IPS-18a (cell line): ENCODE data around the gene CBX5.
A peak's percentile ranks its signal among the peaks of the same experiment; 100 is the strongest.
"Not testable (repeated sequence)": the region's sequence is repeated elsewhere in the genome, so short reads cannot be mapped to it uniquely, and the experiment has no call there.

Source experiments
- H3K27ac ChIP-seq: one replicate; pipeline ENCODE4 v1.5.1; 2013; ENCODE audit warnings: low read length
- H3K27me3 ChIP-seq: one replicate; pipeline ENCODE4 v1.6.1; 2013; ENCODE audit warnings: mild to moderate bottlenecking, low read length; ENCODE audit not compliant: control insufficient read depth, insufficient read depth
- H3K36me3 ChIP-seq: one replicate; pipeline ENCODE4 v1.6.1; 2013; ENCODE audit warnings: low read depth, low read length; ENCODE audit not compliant: control insufficient read depth
- H3K4me1 ChIP-seq: one replicate; pipeline ENCODE4 v1.6.1; 2013; ENCODE audit warnings: low read depth, low read length; ENCODE audit not compliant: control insufficient read depth
- H3K4me3 ChIP-seq: one replicate; pipeline ENCODE4 v1.5.1; 2013; ENCODE audit warnings: low read length
- H3K9ac ChIP-seq: one replicate; pipeline ENCODE4 v1.6.1; 2013; ENCODE audit warnings: mild to moderate bottlenecking, low read length, moderate library complexity
- H3K9me3 ChIP-seq: one replicate; pipeline ENCODE4 v1.6.1; 2013; ENCODE audit warnings: low read depth, low read length; ENCODE audit not compliant: control insufficient read depth

Gene CBX5

DNA sequence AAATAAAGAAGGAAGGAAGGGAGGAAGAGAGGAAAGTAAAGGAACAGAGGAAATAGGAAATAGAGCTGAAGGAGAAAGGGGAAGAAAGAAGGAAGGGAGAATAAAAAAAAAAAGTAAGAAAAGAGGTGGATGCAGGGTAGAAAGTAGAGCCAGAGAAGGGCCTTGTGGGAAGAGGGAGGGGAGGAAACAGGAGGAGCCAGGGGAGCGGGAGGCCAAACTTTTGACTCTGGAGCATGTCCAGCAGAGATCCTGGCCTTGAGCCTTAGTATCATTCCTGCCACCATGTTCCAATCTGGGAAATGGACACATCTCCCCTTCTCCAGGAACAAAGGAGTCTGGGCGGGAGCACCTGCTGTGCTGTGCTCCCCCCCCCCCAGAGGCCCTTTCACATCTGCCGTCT is 80.0 kb downstream of the CBX5 start:
- Histone ChIP-seq H3K27me3 (peaks cover 82% of the 10 kb centered on the region), H3K27ac (no peak overlapping the region), H3K4me3 (no peak overlapping the region), H3K9me3 (no peaks in the 10 kb centered on the region), H3K4me1 (no peaks in the 10 kb centered on the region), H3K9ac (no peak overlapping the region), H3K36me3 (no peaks in the 10 kb centered on the region)

DNA sequence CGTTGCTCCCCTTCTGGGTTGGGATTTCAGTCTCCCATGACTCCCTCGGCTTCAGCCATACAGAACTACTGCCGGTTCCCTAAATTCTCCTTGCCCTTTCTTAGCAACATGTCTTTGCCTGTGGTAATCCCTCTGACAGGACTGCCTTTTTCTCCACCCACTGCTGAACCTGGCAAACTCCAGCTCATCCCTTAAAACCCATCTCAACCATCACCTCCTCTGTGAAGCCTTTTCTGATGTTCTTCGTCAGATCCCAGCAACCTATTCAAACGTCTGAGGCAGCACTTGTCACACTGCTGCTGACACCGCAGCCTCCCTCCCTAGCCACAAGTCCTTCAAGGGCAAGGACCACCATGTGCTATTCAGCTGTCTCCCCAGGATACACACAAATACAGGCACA is 80.9 kb downstream of the CBX5 start:
- no peak overlapping the region for H3K9ac ChIP-seq
- no peaks in the 10 kb centered on the region for H3K36me3 ChIP-seq
- H3K27me3 ChIP-seq: peaks cover 82% of the 10 kb centered on the region
- no peaks in the 10 kb centered on the region for H3K9me3 ChIP-seq
- H3K4me3 ChIP-seq: no peak overlapping the region
- no peak overlapping the region for H3K27ac ChIP-seq
- no peaks in the 10 kb centered on the region for H3K4me1 ChIP-seq

DNA sequence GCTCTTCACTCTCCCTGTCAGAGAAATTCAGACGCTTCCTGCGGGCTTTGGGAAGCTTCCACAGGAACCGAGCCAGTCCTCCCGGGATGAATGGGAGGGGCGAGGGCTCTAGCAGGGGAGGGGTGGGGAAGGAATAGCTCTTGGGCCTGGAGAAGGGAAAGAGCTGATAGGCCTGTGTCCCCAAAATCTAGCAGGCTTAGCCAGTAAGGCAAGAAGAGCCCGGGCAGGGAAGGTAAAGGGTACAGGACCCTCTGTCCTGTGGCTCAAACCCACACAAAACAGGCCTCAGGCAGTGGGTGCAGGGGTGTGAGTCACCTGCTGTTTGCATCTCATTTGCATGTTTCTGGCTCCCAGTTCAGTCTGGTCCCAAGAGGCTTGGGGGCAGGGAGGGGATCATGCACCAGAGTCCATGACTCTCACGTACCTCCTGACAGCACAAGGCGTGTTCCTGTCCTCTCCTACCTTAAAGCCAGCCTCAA is 82.5 kb downstream of the CBX5 start:
- Histone ChIP-seq H3K4me3 (no peak overlapping the region), H3K36me3 (no peaks in the 10 kb centered on the region), H3K27ac (no peak overlapping the region), H3K9ac (no peak overlapping the region), H3K9me3 (no peaks in the 10 kb centered on the region), H3K27me3 (peaks cover 87% of the 10 kb centered on the region), H3K4me1 (no peaks in the 10 kb centered on the region)

DNA sequence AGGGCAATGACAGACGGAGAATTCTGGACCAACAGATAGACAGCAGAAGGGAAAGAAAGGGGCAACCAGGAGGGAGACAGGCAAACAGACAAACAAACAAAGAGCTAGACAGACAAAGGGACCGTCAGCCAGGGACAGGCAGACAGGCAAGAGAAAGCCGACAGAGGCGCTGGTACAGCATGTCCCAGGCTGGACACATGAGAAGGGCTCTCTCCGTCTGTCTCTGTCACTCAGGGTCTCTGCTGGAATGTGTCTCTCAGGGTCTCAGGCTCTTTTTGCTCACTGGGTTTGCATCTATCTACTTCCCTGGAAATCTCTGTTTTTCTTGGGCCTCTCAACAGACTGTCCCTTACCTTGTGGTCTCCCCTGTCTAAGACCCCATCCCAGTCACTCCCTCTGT is 82.9 kb downstream of the CBX5 start:
- Histone ChIP-seq H3K9ac (no peak overlapping the region), H3K27me3 (peaks cover 87% of the 10 kb centered on the region), H3K27ac (no peak overlapping the region), H3K36me3 (no peaks in the 10 kb centered on the region), H3K4me1 (no peaks in the 10 kb centered on the region), H3K4me3 (no peak overlapping the region), H3K9me3 (no peaks in the 10 kb centered on the region)

DNA sequence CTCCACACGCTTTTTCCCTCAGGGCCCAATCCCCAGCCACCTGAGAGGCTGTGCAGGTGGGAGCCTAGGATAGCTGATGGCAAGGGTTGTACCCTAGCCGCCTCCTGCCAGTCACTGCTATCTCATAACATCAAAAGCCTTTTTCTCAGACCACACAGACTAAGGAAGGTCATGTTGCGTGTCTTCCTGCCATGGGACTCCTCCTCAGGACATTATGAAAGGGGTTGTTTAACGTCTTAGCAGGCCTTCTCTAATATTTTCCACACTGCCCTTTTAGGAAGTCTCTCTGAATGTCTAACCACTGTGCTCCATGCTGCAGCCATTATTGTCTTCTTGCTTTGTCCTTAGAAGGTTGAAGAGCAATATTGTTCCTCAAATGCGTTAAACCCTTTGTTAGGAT is 83.5 kb downstream of the CBX5 start:
- H3K4me3 ChIP-seq: no peak overlapping the region
- H3K9ac ChIP-seq: no peak overlapping the region
- peaks cover 87% of the 10 kb centered on the region for H3K27me3 ChIP-seq
- H3K4me1 ChIP-seq: no peaks in the 10 kb centered on the region
- no peaks in the 10 kb centered on the region for H3K9me3 ChIP-seq
- no peaks in the 10 kb centered on the region for H3K36me3 ChIP-seq
- no peak overlapping the region for H3K27ac ChIP-seq

DNA sequence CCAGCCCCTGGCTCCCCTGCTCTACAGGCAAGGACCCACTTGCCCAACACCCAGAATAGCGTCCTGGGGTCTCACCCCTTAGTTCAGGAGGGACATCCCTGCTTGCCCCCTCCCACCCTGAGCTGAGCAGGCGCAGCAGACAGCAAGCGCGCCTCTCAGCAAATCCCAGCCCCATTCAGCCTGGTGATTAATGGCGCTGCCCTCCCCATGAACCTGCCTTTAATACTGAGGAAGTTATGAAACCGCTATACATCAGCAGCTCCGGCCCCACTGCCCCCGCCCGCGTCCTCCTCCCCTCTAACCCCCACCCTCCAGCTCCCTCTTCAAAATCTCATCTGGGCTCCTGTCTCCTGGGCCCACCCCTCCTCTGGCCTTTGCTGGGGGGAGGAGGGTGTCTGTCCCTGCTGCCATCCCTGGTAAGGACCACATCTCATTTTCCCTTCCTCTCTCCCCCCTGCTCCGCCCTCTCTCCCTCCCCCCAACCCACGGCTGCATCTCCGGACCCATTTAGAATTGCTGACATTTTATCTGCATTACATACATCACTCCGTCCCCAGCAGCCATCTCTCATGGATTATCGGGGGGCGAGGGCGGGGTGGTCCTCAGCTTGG is 84.1 kb downstream of the CBX5 start:
- no peak overlapping the region for H3K27ac ChIP-seq
- no peak overlapping the region for H3K9ac ChIP-seq
- no peaks in the 10 kb centered on the region for H3K4me1 ChIP-seq
- H3K9me3 ChIP-seq: no peaks in the 10 kb centered on the region
- H3K4me3 ChIP-seq: no peak overlapping the region
- no peaks in the 10 kb centered on the region for H3K36me3 ChIP-seq
- H3K27me3 ChIP-seq: peaks cover 89% of the 10 kb centered on the region

DNA sequence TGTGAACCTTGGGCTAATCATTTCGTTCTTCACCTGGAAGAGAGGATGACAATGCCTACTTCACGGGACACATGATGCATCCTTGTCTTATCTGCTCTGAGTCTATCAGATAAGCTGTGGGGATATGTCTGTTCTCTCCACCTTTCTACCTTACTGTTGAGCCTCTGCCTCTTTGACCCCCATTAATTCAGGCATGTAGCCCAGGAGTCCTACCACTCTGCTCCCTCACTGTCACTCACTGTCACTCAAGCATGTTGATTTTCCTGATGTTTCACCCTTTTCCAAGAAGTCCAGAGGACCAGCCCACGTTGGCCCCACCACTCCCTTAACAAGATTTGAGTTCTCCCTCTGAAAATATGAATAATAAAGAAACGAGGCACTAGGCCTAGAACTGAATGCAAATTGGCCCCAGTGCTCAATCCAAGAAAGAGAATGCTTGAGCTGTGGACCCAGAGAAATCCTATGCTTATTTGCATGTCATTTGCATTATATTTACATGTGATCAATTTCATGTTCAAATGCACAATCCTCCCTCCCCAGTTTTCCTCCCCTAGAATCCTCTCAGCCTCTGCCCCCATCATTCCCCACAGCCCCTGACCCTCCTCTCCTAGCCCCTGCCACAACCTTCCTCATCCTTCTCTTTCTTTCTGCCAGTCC is 84.7 kb downstream of the CBX5 start:
- Histone ChIP-seq H3K9ac (no peak overlapping the region), H3K4me3 (no peak overlapping the region), H3K4me1 (no peaks in the 10 kb centered on the region), H3K9me3 (no peaks in the 10 kb centered on the region), H3K27me3 (peaks cover 89% of the 10 kb centered on the region), H3K27ac (no peak overlapping the region), H3K36me3 (no peaks in the 10 kb centered on the region)

DNA sequence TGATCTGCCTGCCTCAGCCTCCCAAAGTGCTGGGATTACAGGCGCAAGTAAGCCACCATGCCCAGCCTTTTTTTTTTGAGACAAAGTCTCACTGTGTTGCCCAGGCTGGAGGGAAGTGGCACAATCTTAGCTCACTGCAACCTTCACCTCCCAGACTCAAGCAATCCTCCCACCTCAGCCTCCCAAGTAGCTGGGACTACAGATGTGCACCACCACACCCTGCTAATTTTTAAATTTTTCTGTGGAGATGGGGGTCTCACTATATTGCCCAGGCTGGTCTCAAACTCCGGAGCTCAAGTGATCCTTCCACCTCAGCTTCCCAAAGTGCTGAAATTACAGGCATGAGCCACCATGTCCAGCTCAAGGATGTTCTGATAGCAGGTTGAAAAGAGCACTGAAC is 85.3 kb downstream of the CBX5 start:
- H3K4me1 ChIP-seq, H3K27ac ChIP-seq, H3K9ac ChIP-seq, H3K9me3 ChIP-seq, H3K4me3 ChIP-seq, H3K36me3 ChIP-seq: not testable (repeated sequence)
- H3K27me3 ChIP-seq: peaks cover 89% of the 10 kb centered on the region

DNA sequence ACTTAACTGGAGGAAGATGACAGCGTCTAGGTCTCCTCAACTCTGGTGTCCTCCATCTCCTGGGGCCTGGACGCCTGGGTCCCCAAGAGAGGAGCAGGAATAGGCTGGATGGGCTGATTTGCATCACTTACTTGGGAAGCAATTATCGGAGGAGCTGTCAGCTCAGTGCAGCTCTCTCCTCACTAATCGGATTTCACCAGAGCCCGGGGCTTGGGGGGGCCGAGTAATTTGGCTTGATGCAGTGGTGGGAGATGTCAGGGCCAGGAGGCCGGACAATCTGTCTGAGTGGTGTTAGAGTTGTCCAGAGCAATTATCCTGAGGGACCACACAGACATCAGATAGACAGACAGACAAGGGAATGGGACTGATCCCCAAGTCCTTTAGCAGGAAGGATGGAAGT is 86.5 kb downstream of the CBX5 start:
- H3K9me3 ChIP-seq: no peaks in the 10 kb centered on the region
- H3K4me3 ChIP-seq: no peak overlapping the region
- no peak overlapping the region for H3K27ac ChIP-seq
- no peaks in the 10 kb centered on the region for H3K36me3 ChIP-seq
- H3K9ac ChIP-seq: no peak overlapping the region
- peaks cover 81% of the 10 kb centered on the region for H3K27me3 ChIP-seq
- H3K4me1 ChIP-seq: no peaks in the 10 kb centered on the region

DNA sequence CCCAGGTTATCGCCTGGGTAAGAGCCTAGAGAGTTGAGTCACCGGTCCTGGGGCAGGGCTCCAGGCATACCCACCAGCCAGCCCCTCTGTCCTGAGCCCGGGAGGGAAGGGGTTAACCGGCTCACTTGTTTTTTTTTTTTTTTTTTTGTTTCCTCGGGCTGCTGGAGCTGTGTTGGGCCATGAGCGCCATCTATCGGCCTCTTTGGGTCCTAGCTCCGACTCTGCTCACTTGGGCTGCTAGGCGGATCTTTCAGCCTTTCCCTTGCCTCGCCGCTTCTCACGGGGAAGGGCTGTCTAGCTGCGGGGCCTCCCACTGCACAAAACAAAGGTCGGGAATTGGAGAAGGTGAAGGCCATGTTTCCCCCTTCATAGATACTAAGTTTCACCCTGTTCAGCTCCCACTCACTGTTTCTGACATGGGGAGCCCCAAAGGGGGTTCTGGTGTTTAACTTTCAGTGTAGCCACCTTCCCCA is 88.3 kb downstream of the CBX5 start:
- Histone ChIP-seq H3K27ac (no peak overlapping the region), H3K36me3 (no peaks in the 10 kb centered on the region), H3K27me3 (peaks cover 68% of the 10 kb centered on the region), H3K9me3 (no peaks in the 10 kb centered on the region), H3K9ac (no peak overlapping the region), H3K4me3 (no peak overlapping the region), H3K4me1 (no peaks in the 10 kb centered on the region)

DNA sequence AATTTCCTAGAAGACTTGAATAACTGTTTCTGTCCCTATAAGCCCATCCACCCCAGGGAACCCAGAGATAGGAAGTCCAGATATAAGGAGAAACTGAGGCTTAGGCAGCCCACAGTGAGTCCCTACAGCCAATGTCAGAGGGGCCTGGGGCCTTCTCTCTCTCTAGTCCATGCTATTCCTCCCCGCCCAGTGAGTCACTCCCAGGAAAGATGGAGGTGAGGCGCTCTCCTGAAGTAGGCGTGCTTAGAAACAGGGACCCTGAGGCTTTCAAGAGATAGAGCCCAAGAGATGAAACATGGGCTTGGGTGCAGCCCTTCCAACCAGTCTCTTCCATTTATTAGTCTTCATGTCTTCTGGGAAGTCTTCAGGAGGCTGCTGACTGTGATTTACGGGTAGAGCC is 88.8 kb downstream of the CBX5 start:
- H3K27me3 ChIP-seq: peaks cover 63% of the 10 kb centered on the region
- no peaks in the 10 kb centered on the region for H3K4me1 ChIP-seq
- no peaks in the 10 kb centered on the region for H3K9me3 ChIP-seq
- no peaks in the 10 kb centered on the region for H3K36me3 ChIP-seq
- H3K27ac ChIP-seq: no peak overlapping the region
- H3K9ac ChIP-seq: no peak overlapping the region
- H3K4me3 ChIP-seq: no peak overlapping the region

DNA sequence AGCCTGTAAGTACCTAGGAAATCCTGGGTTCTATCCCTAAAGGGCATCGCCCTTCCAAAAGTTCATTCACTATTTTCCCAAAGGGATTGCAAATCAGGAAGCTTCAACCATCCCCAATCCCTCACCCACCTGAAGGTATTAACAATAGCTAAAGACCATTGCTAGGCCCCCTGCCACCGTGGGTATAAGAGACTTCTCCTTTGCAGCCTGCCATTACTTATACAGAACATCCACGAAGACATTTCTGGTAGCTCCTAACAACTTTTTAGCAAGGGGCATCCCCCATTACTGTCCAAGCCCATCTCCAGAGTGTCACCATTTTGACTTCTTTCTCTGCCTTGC is 90.8 kb downstream of the CBX5 start:
- Histone ChIP-seq H3K9me3 (no peaks in the 10 kb centered on the region), H3K4me1 (no peaks in the 10 kb centered on the region), H3K27ac (no peak overlapping the region), H3K36me3 (no peaks in the 10 kb centered on the region), H3K4me3 (peak overlapping the region; percentile 90), H3K27me3 (peaks cover 48% of the 10 kb centered on the region), H3K9ac (no peak overlapping the region)
